ENCODE data around the gene GRM8. TPM values are rescaled to one million over a fixed set of nuclear protein-coding genes. Genes with fewer than 3 reads are reported as not detected.

GRM8 gene
- total RNA-seq, 1 experiment from 2014 or later = not detected

- Histone ChIP-seq H3K27me3 (ENCODE audit: control insufficient read depth, insufficient read depth, low read length) (no peaks in the 10 kb centered on the region), H3K9me3 (ENCODE audit: control insufficient read depth, insufficient read depth, low read depth, low read length) (no peaks in the 10 kb centered on the region), H3K4me1 (ENCODE audit: control insufficient read depth, insufficient read depth, low read length) (no peaks in the 10 kb centered on the region), H3K4me3 (ENCODE audit: low read depth in 2 of 2, low read length in 2 of 2) (no peak overlapping the region), H3K27ac (ENCODE audit: low read length) (no peak overlapping the region), H3K36me3 (ENCODE audit: control insufficient read depth, insufficient read depth, low read length) (no peaks in the 10 kb centered on the region)
- TF ChIP-seq TCF7L2 (IDR thresholded peaks at IDR 0.05; ENCODE audit: low read depth, low read length) = no peak
- TF ChIP-seq SIN3A (IDR thresholded peaks at IDR 0.05; ENCODE audit: borderline replicate concordance, insufficient read depth, low read depth, low read length) = no peak
- no peak for TF ChIP-seq CTCF (IDR thresholded peaks at IDR 0.05)
- no peak for TF ChIP-seq REST (IDR thresholded peaks at IDR 0.05; ENCODE audit: insufficient read depth in 1 of 2, low read depth in 2 of 2, low read length in 1 of 2)
- TF ChIP-seq POLR2AphosphoS5 (IDR thresholded peaks at IDR 0.05; ENCODE audit: low read depth, low read length) = no peak
- BruUV-seq (replicated peaks) = no TSS peak
- no peak for DNase-seq (ENCODE audit: low read depth, low spot score)
- no peak for ATAC-seq
- intact Hi-C loops (cut with micrococcal nuclease; ENCODE audit: unreplicated experiment) (no loop called here), in situ Hi-C loops (cut with HindIII; ENCODE audit: low pct_unique_long_range_greater_than_20kb, low sequenced_read_pairs) (no loop called here)
- ChIA-PET POLR2A (no interaction called here), CTCF (no interaction called here)
These were observed 779.9 kb downstream of the GRM8 start for GRCh38 chr7:126472825-126473224.

DNA sequence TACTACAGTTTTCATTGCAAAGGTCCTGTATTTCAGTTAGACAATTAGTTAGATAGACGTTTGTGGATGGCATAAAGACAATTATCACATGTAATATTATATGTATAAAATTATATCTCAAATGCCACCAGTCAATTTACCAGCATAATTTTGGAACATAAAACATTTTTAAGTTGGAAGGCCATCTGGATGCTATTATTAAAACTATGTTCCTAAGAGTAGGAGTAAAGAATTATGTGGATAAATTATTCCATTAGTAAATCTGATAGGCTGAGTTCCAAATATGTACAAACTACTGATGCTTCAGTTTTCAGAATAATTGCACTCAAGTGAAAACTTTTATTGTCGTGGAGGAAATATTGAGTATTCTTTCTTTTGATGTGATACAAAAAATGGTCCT is 790.3 kb downstream of the GRM8 start:
- Histone ChIP-seq H3K9me3 (ENCODE audit: control insufficient read depth, insufficient read depth, low read depth, low read length) (no peaks in the 10 kb centered on the region), H3K27ac (ENCODE audit: low read length) (no peak overlapping the region), H3K4me3 (ENCODE audit: low read depth in 2 of 2, low read length in 2 of 2) (no peak overlapping the region), H3K4me1 (ENCODE audit: control insufficient read depth, insufficient read depth, low read length) (no peaks in the 10 kb centered on the region), H3K27me3 (ENCODE audit: control insufficient read depth, insufficient read depth, low read length) (no peaks in the 10 kb centered on the region), H3K36me3 (ENCODE audit: control insufficient read depth, insufficient read depth, low read length) (no peaks in the 10 kb centered on the region; the same call in 1 of the 2 replicates)
- no peak for TF ChIP-seq CTCF (IDR thresholded peaks at IDR 0.05)
- no peak for TF ChIP-seq REST (IDR thresholded peaks at IDR 0.05; ENCODE audit: insufficient read depth in 1 of 2, low read depth in 2 of 2, low read length in 1 of 2)
- TF ChIP-seq SIN3A (IDR thresholded peaks at IDR 0.05; ENCODE audit: borderline replicate concordance, insufficient read depth, low read depth, low read length) = no peak
- TF ChIP-seq POLR2AphosphoS5 (IDR thresholded peaks at IDR 0.05; ENCODE audit: low read depth, low read length) = no peak
- TF ChIP-seq TCF7L2 (IDR thresholded peaks at IDR 0.05; ENCODE audit: low read depth, low read length) = no peak
- BruUV-seq (replicated peaks) = no TSS peak
- ATAC-seq (no peak), DNase-seq (ENCODE audit: low read depth, low spot score) (no peak)
- in situ Hi-C loops (cut with HindIII; ENCODE audit: low pct_unique_long_range_greater_than_20kb, low sequenced_read_pairs) (no loop called here), intact Hi-C loops (cut with micrococcal nuclease; ENCODE audit: unreplicated experiment) (no loop called here)
- POLR2A ChIA-PET = no interaction called here
- CTCF ChIA-PET = no interaction called here
